DND-41 (cell line): ENCODE results near the gene KIRREL3.

Experiments
- EZH2 ChIP-seq: IDR thresholded peaks from 3 replicates; pipeline ENCODE4 v1.6.1; 2012; ENCODE audit warnings: borderline replicate concordance, low read depth, mild to moderate bottlenecking, moderate library complexity, low read length, inconsistent platforms; ENCODE audit not compliant: severe bottlenecking
- TF ChIP-seq, protein P1 (sequence below): IDR thresholded peaks from 2 replicates; pipeline ENCODE4 v1.5.1; 2012; ENCODE audit warnings: borderline replicate concordance, low read length, moderate library complexity, mild to moderate bottlenecking; ENCODE audit not compliant: poor library complexity, severe bottlenecking; ENCODE audit errors: extremely low read depth

DNA sequence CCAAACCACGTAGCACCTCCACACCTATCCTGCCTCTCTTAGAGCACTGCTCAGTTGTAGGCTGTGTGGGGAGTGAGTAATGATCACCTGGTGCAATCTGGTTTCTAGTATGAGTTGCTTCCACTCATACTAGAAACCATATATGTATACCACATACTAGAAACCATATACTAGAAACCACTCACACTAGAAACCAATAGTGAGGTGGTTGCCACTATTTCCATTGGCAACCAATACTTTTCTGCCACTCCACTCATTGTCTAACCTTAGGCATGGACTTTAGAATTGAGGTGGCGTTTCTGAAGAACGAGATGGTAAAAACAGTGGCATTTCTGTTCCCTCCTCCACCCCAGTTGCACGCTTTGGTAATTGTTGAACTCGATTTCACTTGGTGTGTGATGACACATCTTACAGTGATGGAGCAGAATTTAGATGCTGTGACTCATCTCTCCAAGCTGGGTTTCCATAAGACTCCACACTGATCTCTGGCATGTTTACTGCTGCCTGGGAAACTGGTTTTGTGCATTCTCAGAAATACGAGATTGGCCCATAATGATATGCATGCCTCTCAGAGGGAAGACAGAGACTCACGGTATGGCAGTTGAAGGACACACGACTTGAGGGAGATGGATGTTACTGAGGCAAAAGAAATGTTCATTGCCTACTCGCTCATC is 82.9 kb downstream of the KIRREL3 start:
- TF ChIP-seq, protein P1, sequence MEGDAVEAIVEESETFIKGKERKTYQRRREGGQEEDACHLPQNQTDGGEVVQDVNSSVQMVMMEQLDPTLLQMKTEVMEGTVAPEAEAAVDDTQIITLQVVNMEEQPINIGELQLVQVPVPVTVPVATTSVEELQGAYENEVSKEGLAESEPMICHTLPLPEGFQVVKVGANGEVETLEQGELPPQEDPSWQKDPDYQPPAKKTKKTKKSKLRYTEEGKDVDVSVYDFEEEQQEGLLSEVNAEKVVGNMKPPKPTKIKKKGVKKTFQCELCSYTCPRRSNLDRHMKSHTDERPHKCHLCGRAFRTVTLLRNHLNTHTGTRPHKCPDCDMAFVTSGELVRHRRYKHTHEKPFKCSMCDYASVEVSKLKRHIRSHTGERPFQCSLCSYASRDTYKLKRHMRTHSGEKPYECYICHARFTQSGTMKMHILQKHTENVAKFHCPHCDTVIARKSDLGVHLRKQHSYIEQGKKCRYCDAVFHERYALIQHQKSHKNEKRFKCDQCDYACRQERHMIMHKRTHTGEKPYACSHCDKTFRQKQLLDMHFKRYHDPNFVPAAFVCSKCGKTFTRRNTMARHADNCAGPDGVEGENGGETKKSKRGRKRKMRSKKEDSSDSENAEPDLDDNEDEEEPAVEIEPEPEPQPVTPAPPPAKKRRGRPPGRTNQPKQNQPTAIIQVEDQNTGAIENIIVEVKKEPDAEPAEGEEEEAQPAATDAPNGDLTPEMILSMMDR: no peak
- TF ChIP-seq EZH2: no peak
